Esophagus squamous epithelium (tissue), 4 donors: ENCODE data around the gene EXO1.

Source experiments
- CTCF ChIP-seq, 6 experiments: fragments of 450-650 bp in 4 of 6; fragments of 200-600 bp in 2 of 6; sonication (generic) in 2 of 6; IDR thresholded peaks; one replicate each; pipeline ENCODE4 v1.5.1; 2016 to 2019; ENCODE audit warnings: antibody characterized with exemption in 6 of 6, mild to moderate bottlenecking in 4 of 6, moderate library complexity in 4 of 6
- POLR2A ChIP-seq, 4 donors: fragments of 450-650 bp; IDR thresholded peaks; one replicate each; pipeline ENCODE4 v1.6.1; 2017; ENCODE audit warnings: antibody characterized with exemption in 4 of 4, mild to moderate bottlenecking in 4 of 4, moderate library complexity in 3 of 4

- TF ChIP-seq CTCF (IDR thresholded peaks at IDR 0.05) (no peak), POLR2A (IDR thresholded peaks at IDR 0.05) (no peak)
Observed at GRCh38 chr1:241816008-241816407, 32.0 kb upstream of the EXO1 start.
